ENCODE measurements around the gene TMEM253. TPM values are rescaled to one million over a fixed set of nuclear protein-coding genes. Genes with fewer than 3 reads are reported as not detected.

TMEM253 gene
- total and polyA plus RNA-seq, 9 of the 15 experiments (the other 6 are each of a cell fraction or from before 2014, with no cell fraction given), result 0.11 to 0.61 (median 0.26) TPM; not detected in 3

DNA sequence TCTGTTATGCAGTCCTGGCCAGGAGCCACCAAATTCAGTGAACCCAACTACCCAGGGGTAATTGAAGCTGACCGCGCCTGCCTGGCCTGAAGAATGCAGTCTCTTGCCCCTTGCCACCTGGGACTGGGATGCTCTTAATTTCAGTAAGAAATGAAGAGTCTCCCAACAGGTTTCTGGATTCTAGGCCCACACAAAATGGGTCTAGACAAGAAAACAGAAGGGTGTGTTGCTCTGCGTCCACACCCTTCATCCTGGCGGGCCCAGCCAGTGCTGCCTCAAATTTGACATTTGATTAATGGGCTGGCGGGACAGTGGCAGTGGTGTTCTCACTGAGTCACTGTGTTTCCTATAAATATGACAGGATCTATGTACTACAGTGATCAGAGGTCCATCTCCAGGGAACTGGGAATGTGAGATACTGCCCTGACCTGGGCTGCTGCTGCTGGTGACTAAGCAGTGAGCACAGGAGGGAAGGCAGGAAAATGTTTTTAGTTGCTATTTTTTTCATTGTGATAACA is 6.5 kb downstream of the TMEM253 start (continued):
- TF ChIP-seq, protein P1, sequence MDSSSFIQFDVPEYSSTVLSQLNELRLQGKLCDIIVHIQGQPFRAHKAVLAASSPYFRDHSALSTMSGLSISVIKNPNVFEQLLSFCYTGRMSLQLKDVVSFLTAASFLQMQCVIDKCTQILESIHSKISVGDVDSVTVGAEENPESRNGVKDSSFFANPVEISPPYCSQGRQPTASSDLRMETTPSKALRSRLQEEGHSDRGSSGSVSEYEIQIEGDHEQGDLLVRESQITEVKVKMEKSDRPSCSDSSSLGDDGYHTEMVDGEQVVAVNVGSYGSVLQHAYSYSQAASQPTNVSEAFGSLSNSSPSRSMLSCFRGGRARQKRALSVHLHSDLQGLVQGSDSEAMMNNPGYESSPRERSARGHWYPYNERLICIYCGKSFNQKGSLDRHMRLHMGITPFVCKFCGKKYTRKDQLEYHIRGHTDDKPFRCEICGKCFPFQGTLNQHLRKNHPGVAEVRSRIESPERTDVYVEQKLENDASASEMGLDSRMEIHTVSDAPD (CRISPR knock-in tag; IDR thresholded peaks at IDR 0.05), result no peak
- TF ChIP-seq, protein P2, sequence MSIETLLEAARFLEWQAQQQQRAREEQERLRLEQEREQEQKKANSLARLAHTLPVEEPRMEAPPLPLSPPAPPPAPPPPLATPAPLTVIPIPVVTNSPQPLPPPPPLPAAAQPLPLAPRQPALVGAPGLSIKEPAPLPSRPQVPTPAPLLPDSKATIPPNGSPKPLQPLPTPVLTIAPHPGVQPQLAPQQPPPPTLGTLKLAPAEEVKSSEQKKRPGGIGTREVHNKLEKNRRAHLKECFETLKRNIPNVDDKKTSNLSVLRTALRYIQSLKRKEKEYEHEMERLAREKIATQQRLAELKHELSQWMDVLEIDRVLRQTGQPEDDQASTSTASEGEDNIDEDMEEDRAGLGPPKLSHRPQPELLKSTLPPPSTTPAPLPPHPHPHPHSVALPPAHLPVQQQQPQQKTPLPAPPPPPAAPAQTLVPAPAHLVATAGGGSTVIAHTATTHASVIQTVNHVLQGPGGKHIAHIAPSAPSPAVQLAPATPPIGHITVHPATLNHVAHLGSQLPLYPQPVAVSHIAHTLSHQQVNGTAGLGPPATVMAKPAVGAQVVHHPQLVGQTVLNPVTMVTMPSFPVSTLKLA (conservative IDR thresholded peaks at IDR 0.05), result peak; percentile 5 to 51; a peak in 1 of 4 replicates
- TF ChIP-seq ZNF780A (CRISPR knock-in tag; IDR thresholded peaks at IDR 0.05), result no peak
- TF ChIP-seq ARID1B (IDR thresholded peaks at IDR 0.05), result peak; percentile 85
- no peak for TF ChIP-seq ZKSCAN3 (CRISPR knock-in tag; IDR thresholded peaks at IDR 0.05)
- TF ChIP-seq BHLHE40 (IDR thresholded peaks at IDR 0.05; ENCODE audit: low read length), result no peak
- no peak for TF ChIP-seq ZNF165 (CRISPR knock-in tag; IDR thresholded peaks at IDR 0.05; ENCODE audit: borderline replicate concordance)
- TF ChIP-seq STAT5A (IDR thresholded peaks at IDR 0.05; ENCODE audit: borderline replicate concordance, low read length), result no peak
- TF ChIP-seq NCOA1 (IDR thresholded peaks at IDR 0.05; ENCODE audit: low read depth), result no peak
- TF ChIP-seq DPF2 (IDR thresholded peaks at IDR 0.05), result peak; percentile 76
- TF ChIP-seq, protein P3, sequence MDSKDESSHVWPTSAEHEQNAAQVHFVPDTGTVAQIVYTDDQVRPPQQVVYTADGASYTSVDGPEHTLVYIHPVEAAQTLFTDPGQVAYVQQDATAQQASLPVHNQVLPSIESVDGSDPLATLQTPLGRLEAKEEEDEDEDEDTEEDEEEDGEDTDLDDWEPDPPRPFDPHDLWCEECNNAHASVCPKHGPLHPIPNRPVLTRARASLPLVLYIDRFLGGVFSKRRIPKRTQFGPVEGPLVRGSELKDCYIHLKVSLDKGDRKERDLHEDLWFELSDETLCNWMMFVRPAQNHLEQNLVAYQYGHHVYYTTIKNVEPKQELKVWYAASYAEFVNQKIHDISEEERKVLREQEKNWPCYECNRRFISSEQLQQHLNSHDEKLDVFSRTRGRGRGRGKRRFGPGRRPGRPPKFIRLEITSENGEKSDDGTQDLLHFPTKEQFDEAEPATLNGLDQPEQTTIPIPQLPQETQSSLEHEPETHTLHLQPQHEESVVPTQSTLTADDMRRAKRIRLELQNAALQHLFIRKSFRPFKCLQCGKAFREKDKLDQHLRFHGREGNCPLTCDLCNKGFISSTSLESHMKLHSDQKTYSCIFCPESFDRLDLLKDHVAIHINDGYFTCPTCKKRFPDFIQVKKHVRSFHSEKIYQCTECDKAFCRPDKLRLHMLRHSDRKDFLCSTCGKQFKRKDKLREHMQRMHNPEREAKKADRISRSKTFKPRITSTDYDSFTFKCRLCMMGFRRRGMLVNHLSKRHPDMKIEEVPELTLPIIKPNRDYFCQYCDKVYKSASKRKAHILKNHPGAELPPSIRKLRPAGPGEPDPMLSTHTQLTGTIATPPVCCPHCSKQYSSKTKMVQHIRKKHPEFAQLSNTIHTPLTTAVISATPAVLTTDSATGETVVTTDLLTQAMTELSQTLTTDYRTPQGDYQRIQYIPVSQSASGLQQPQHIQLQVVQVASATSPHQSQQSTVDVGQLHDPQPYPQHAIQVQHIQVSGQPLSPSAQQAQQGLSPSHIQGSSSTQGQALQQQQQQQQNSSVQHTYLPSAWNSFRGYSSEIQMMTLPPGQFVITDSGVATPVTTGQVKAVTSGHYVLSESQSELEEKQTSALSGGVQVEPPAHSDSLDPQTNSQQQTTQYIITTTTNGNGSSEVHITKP (IDR thresholded peaks at IDR 0.05; ENCODE audit: partially characterized antibody), result peak; percentile 31
- no peak for TF ChIP-seq SIRT6 (IDR thresholded peaks at IDR 0.05; ENCODE audit: low read depth, low read length)
- no peak for TF ChIP-seq ZNF232 (CRISPR knock-in tag; IDR thresholded peaks at IDR 0.05)
- no peak for TF ChIP-seq ESRRA (IDR thresholded peaks at IDR 0.05; ENCODE audit: borderline replicate concordance, low read depth)
- TF ChIP-seq, protein P4, sequence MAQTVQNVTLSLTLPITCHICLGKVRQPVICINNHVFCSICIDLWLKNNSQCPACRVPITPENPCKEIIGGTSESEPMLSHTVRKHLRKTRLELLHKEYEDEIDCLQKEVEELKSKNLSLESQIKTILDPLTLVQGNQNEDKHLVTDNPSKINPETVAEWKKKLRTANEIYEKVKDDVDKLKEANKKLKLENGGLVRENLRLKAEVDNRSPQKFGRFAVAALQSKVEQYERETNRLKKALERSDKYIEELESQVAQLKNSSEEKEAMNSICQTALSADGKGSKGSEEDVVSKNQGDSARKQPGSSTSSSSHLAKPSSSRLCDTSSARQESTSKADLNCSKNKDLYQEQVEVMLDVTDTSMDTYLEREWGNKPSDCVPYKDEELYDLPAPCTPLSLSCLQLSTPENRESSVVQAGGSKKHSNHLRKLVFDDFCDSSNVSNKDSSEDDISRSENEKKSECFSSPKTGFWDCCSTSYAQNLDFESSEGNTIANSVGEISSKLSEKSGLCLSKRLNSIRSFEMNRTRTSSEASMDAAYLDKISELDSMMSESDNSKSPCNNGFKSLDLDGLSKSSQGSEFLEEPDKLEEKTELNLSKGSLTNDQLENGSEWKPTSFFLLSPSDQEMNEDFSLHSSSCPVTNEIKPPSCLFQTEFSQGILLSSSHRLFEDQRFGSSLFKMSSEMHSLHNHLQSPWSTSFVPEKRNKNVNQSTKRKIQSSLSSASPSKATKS (CRISPR knock-in tag; IDR thresholded peaks at IDR 0.05), result no peak
- TF ChIP-seq, protein P5, sequence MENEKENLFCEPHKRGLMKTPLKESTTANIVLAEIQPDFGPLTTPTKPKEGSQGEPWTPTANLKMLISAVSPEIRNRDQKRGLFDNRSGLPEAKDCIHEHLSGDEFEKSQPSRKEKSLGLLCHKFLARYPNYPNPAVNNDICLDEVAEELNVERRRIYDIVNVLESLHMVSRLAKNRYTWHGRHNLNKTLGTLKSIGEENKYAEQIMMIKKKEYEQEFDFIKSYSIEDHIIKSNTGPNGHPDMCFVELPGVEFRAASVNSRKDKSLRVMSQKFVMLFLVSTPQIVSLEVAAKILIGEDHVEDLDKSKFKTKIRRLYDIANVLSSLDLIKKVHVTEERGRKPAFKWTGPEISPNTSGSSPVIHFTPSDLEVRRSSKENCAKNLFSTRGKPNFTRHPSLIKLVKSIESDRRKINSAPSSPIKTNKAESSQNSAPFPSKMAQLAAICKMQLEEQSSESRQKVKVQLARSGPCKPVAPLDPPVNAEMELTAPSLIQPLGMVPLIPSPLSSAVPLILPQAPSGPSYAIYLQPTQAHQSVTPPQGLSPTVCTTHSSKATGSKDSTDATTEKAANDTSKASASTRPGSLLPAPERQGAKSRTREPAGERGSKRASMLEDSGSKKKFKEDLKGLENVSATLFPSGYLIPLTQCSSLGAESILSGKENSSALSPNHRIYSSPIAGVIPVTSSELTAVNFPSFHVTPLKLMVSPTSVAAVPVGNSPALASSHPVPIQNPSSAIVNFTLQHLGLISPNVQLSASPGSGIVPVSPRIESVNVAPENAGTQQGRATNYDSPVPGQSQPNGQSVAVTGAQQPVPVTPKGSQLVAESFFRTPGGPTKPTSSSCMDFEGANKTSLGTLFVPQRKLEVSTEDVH (IDR thresholded peaks at IDR 0.05; ENCODE audit: low read depth, partially characterized antibody), result no peak
- peak; percentile 77 for TF ChIP-seq NFE2 (IDR thresholded peaks at IDR 0.05; ENCODE audit: low read depth)

Data from K562 (cell line).